DOHH2 (cell line): ENCODE results near the gene SHISAL1.

Experiments used
- H3F3A ChIP-seq: fragments of 200-600 bp; sonication (generic), shearing (Covaris generic); 2 replicates; pipeline ENCODE4 v1.6.0; 2016; ENCODE audit warnings: antibody characterized with exemption, mild to moderate bottlenecking; ENCODE audit not compliant: control insufficient read depth, insufficient read depth
- H3K27ac ChIP-seq: fragments of 200-600 bp; sonication (generic); 2 replicates; pipeline ENCODE4 v1.5.1; 2014; ENCODE audit warnings: low read depth, mild to moderate bottlenecking, low read length, moderate library complexity
- H3K27me3 ChIP-seq: fragments of 200-600 bp; sonication (generic); 2 replicates; pipeline ENCODE4 v1.6.1; 2014; ENCODE audit warnings: mild to moderate bottlenecking, low read length, mixed read lengths; ENCODE audit not compliant: control insufficient read depth
- H3K36me3 ChIP-seq: fragments of 200-600 bp; sonication (generic); 2 replicates; pipeline ENCODE4 v1.6.1; 2014; ENCODE audit warnings: mild to moderate bottlenecking, low read length, moderate library complexity, mixed read lengths; ENCODE audit not compliant: control insufficient read depth
- H3K4me1 ChIP-seq: fragments of 200-600 bp; sonication (generic); 2 replicates; pipeline ENCODE4 v1.6.1; 2014; ENCODE audit warnings: mild to moderate bottlenecking, low read length, mixed read lengths; ENCODE audit not compliant: control insufficient read depth
- H3K4me2 ChIP-seq: fragments of 200-600 bp; sonication (generic); 2 replicates; pipeline ENCODE4 v1.6.0; 2014; ENCODE audit warnings: mild to moderate bottlenecking, low read length, moderate library complexity
- H3K4me3 ChIP-seq: fragments of 200-600 bp; sonication (generic); 2 replicates; pipeline ENCODE4 v1.5.1; 2014; ENCODE audit warnings: mild to moderate bottlenecking, low read length, mixed read lengths
- H3K79me2 ChIP-seq: fragments of 200-600 bp; sonication (generic); 2 replicates; pipeline ENCODE4 v1.6.1; 2014; ENCODE audit warnings: mild to moderate bottlenecking, low read length, mixed read lengths; ENCODE audit not compliant: control insufficient read depth
- H3K9me2 ChIP-seq: fragments of 200-600 bp; sonication (generic); replicated peaks from 2 replicates; pipeline ENCODE4 v1.6.1; 2014; ENCODE audit warnings: mild to moderate bottlenecking, low read length, mixed read lengths; ENCODE audit not compliant: control insufficient read depth
- H3K9me3 ChIP-seq: fragments of 200-600 bp; sonication (generic); 2 replicates; pipeline ENCODE4 v1.6.1; 2014; ENCODE audit warnings: antibody characterized with exemption, low read length, mixed read lengths; ENCODE audit not compliant: control insufficient read depth, insufficient read depth
- H4K20me1 ChIP-seq: fragments of 200-600 bp; sonication (generic); 2 replicates; pipeline ENCODE4 v1.6.0; 2014; ENCODE audit warnings: low read depth, mild to moderate bottlenecking, antibody characterized with exemption, low read length, moderate library complexity; ENCODE audit not compliant: control insufficient read depth, insufficient read depth
- EZH2phosphoT487 ChIP-seq: fragments of 200-600 bp; sonication (generic); IDR thresholded peaks from 2 replicates; pipeline ENCODE4 v1.6.1; 2017; ENCODE audit warnings: borderline replicate concordance, mild to moderate bottlenecking, antibody characterized with exemption, low read length, moderate library complexity, mixed read lengths
- TF ChIP-seq, protein P1 (sequence below): fragments of 200-600 bp; sonication (generic); IDR thresholded peaks from one replicate; pipeline ENCODE4 v1.5.1; 2014; ENCODE audit warnings: antibody characterized with exemption, mild to moderate bottlenecking, low read depth, low read length; ENCODE audit not compliant: poor library complexity, severe bottlenecking

SHISAL1 gene

DNA sequence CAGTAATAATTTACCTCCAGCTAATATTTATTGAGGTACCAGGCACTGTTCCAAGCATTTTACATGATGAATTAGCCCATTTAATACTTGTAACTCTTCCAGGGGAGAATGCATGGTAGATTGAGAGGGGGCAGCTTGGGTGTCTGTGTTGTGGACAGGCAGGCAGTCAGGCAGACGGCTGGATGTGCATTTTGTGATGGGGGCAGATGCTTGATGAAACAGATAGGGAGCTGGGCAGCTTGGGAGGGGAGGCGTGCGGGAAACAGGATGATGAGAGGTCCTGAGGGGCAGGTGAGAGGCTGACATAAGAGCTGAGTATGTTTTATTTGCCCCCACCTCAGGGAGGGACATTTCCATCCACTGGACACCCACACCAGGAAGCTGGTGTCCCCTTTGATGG, 33.1 kb upstream of the SHISAL1 start:
- H3K4me2 ChIP-seq: no peak overlapping the region
- no peaks in the 10 kb centered on the region for H3K9me2 ChIP-seq
- H3K27ac ChIP-seq: no peak overlapping the region
- H3K36me3 ChIP-seq: no peaks in the 10 kb centered on the region
- H3K4me1 ChIP-seq: no peaks in the 10 kb centered on the region
- no peak for TF ChIP-seq EZH2phosphoT487
- TF ChIP-seq, protein P1, sequence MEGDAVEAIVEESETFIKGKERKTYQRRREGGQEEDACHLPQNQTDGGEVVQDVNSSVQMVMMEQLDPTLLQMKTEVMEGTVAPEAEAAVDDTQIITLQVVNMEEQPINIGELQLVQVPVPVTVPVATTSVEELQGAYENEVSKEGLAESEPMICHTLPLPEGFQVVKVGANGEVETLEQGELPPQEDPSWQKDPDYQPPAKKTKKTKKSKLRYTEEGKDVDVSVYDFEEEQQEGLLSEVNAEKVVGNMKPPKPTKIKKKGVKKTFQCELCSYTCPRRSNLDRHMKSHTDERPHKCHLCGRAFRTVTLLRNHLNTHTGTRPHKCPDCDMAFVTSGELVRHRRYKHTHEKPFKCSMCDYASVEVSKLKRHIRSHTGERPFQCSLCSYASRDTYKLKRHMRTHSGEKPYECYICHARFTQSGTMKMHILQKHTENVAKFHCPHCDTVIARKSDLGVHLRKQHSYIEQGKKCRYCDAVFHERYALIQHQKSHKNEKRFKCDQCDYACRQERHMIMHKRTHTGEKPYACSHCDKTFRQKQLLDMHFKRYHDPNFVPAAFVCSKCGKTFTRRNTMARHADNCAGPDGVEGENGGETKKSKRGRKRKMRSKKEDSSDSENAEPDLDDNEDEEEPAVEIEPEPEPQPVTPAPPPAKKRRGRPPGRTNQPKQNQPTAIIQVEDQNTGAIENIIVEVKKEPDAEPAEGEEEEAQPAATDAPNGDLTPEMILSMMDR: no peak
- H3F3A ChIP-seq: no peaks in the 10 kb centered on the region
- H4K20me1 ChIP-seq: no peaks in the 10 kb centered on the region
- no peaks in the 10 kb centered on the region for H3K79me2 ChIP-seq
- no peaks in the 10 kb centered on the region for H3K9me3 ChIP-seq
- no peak overlapping the region for H3K4me3 ChIP-seq
- H3K27me3 ChIP-seq: no peaks in the 10 kb centered on the region

- Histone ChIP-seq H3F3A (no peaks in the 10 kb centered on the region), H4K20me1 (no peaks in the 10 kb centered on the region), H3K36me3 (no peaks in the 10 kb centered on the region), H3K4me1 (no peaks in the 10 kb centered on the region), H3K4me2 (no peak overlapping the region), H3K27me3 (no peaks in the 10 kb centered on the region), H3K27ac (no peak overlapping the region), H3K4me3 (no peak overlapping the region), H3K79me2 (no peaks in the 10 kb centered on the region), H3K9me2 (no peaks in the 10 kb centered on the region), H3K9me3 (no peaks in the 10 kb centered on the region)
- TF ChIP-seq, protein P1: no peak
- TF ChIP-seq EZH2phosphoT487: no peak
Measured at GRCh38 chr22:44344407-44344806, 31.7 kb upstream of the SHISAL1 start.

GRCh38 chr22:44342347-44342956, 29.7 kb upstream of the SHISAL1 start:
- no peak overlapping the region for H3K4me3 ChIP-seq
- H3K27me3 ChIP-seq: no peaks in the 10 kb centered on the region
- no peaks in the 10 kb centered on the region for H3K4me1 ChIP-seq
- no peaks in the 10 kb centered on the region for H3K79me2 ChIP-seq
- H3K27ac ChIP-seq: no peak overlapping the region
- H3K9me3 ChIP-seq: no peaks in the 10 kb centered on the region
- H3K4me2 ChIP-seq: no peak overlapping the region
- H3F3A ChIP-seq: no peaks in the 10 kb centered on the region
- TF ChIP-seq, protein P1: no peak
- no peak for TF ChIP-seq EZH2phosphoT487
- H3K36me3 ChIP-seq: no peaks in the 10 kb centered on the region
- H3K9me2 ChIP-seq: no peaks in the 10 kb centered on the region
- H4K20me1 ChIP-seq: no peaks in the 10 kb centered on the region
